Measurements from ENCODE around the gene SPECC1.
"Not testable (repeated sequence)": the region's sequence is repeated elsewhere in the genome, so short reads cannot be mapped to it uniquely, and the experiment has no call there.

SPECC1 gene

GRCh38 chr17:20208717-20209116, 199.6 kb downstream of the SPECC1 start:
- no peak for DNase-seq (ENCODE audit: low read depth)

GRCh38 chr17:20210180-20210579, 201.0 kb downstream of the SPECC1 start:
- DNase-seq (ENCODE audit: low read depth): no peak

GRCh38 chr17:20210614-20211013, 201.5 kb downstream of the SPECC1 start:
- no peak for DNase-seq (ENCODE audit: low read depth)

GRCh38 chr17:20211246-20211645, 202.1 kb downstream of the SPECC1 start:
- DNase-seq (ENCODE audit: low read depth): no peak

GRCh38 chr17:20213449-20213848, 204.3 kb downstream of the SPECC1 start:
- no peak for DNase-seq (ENCODE audit: low read depth)

- no peak for DNase-seq (ENCODE audit: low read depth)
Observed at GRCh38 chr17:20214794-20215193, 205.6 kb downstream of the SPECC1 start.

GRCh38 chr17:20216154-20216815, 207.1 kb downstream of the SPECC1 start:
- DNase-seq (ENCODE audit: low read depth): no peak

- DNase-seq (ENCODE audit: low read depth): no peak
Observed at GRCh38 chr17:20216853-20217252, 207.7 kb downstream of the SPECC1 start.

- no peak for DNase-seq (ENCODE audit: low read depth)
Observed at GRCh38 chr17:20217677-20218076, 208.5 kb downstream of the SPECC1 start.

- no peak for DNase-seq (ENCODE audit: low read depth)
Observed at GRCh38 chr17:20218272-20218671, 209.1 kb downstream of the SPECC1 start.

- DNase-seq (ENCODE audit: low read depth): no peak
Observed at GRCh38 chr17:20223808-20224328, 214.7 kb downstream of the SPECC1 start.

GRCh38 chr17:20224379-20224778, 215.2 kb downstream of the SPECC1 start:
- no peak for DNase-seq (ENCODE audit: low read depth)

- DNase-seq (ENCODE audit: low read depth): no peak
Observed at GRCh38 chr17:20225162-20226115, 216.3 kb downstream of the SPECC1 start.

GRCh38 chr17:20226814-20227482, 217.8 kb downstream of the SPECC1 start:
- peak; percentile 63 for DNase-seq (ENCODE audit: low read depth)

GRCh38 chr17:20227720-20228370, 218.7 kb downstream of the SPECC1 start:
- not testable (repeated sequence) for DNase-seq (ENCODE audit: low read depth)

GRCh38 chr17:20228410-20228809, 219.3 kb downstream of the SPECC1 start:
- no peak for DNase-seq (ENCODE audit: low read depth)

- no peak for DNase-seq (ENCODE audit: low read depth)
Observed at GRCh38 chr17:20228860-20229259, 219.7 kb downstream of the SPECC1 start.

- DNase-seq (ENCODE audit: low read depth): no peak
Observed at GRCh38 chr17:20230924-20231323, 221.8 kb downstream of the SPECC1 start.

- DNase-seq (ENCODE audit: low read depth): no peak
Observed at GRCh38 chr17:20232611-20233010, 223.5 kb downstream of the SPECC1 start.

GRCh38 chr17:20234276-20234675, 225.1 kb downstream of the SPECC1 start:
- no peak for DNase-seq (ENCODE audit: low read depth)

GRCh38 chr17:20235747-20236146, 226.6 kb downstream of the SPECC1 start:
- DNase-seq (ENCODE audit: low read depth): no peak

Data from stromal cell of bone marrow (primary cell).